ENCODE results near the gene PDZRN3. TPM values are rescaled to one million over a fixed set of nuclear protein-coding genes. Genes with fewer than 3 reads are reported as not detected.

The PDZRN3 gene
- polyA plus RNA-seq, 1 of the 3 experiments (the other 2 are of a cell fraction), result 10.3 TPM

- TF ChIP-seq RFX5 (IDR thresholded peaks at IDR 0.05; ENCODE audit: low read length) (no peak), SIN3A (IDR thresholded peaks at IDR 0.05; ENCODE audit: borderline replicate concordance, low read depth, low read length) (no peak), TEAD4 (IDR thresholded peaks at IDR 0.05; ENCODE audit: borderline replicate concordance, insufficient read depth) (no peak), RXRA (IDR thresholded peaks at IDR 0.05; ENCODE audit: borderline replicate concordance, low read depth) (no peak), EZH2phosphoT487 (IDR thresholded peaks at IDR 0.05; ENCODE audit: borderline replicate concordance, low read depth) (no peak), NFIC (IDR thresholded peaks at IDR 0.05; ENCODE audit: borderline replicate concordance) (no peak), FOXJ3 (CRISPR knock-in tag; IDR thresholded peaks at IDR 0.05) (no peak), NRF1 (IDR thresholded peaks at IDR 0.05; ENCODE audit: low read depth, low read length) (no peak), ZBTB33 (IDR thresholded peaks at IDR 0.05; ENCODE audit: borderline replicate concordance, low read depth) (no peak), POLR2AphosphoS5 (IDR thresholded peaks at IDR 0.05; ENCODE audit: low read depth, low read length) (no peak), RAD21 (IDR thresholded peaks at IDR 0.05; ENCODE audit: low read length) (no peak), GABPA (IDR thresholded peaks at IDR 0.05; ENCODE audit: low read depth) (no peak), FOSL2 (IDR thresholded peaks at IDR 0.05; ENCODE audit: borderline replicate concordance, low read depth) (no peak), USF2 (IDR thresholded peaks at IDR 0.05; ENCODE audit: borderline replicate concordance, low read depth, low read length) (no peak), MXI1 (IDR thresholded peaks at IDR 0.05; ENCODE audit: low read depth, low read length) (no peak), RCOR1 (IDR thresholded peaks at IDR 0.05; ENCODE audit: low read length) (no peak), YY1 (IDR thresholded peaks at IDR 0.05; ENCODE audit: low read depth) (no peak), REST (IDR thresholded peaks at IDR 0.05; ENCODE audit: low read depth, low read length) (no peak), JUND (IDR thresholded peaks at IDR 0.05) (no peak), EP300 (IDR thresholded peaks at IDR 0.05; ENCODE audit: borderline replicate concordance in 1 of 2, low read depth in 1 of 2, low read length in 1 of 2) (no peak)
- ChIA-PET CTCF (interaction anchor here (1.3 to 1.6 kb wide), 2 partner anchors 13 to 91 kb away, joined by 3 to 6 read pairs; no protein-coding TSS in a partner anchor), POLR2A (no interaction called here)
- Histone ChIP-seq H3K9me2 (no peaks in the 10 kb centered on the region), H3F3A (replicated peaks; ENCODE audit: insufficient read depth) (peaks cover 48% of the 10 kb centered on the region), H3K27me3 (ENCODE audit: insufficient read depth) (no peaks in the 10 kb centered on the region), H4K20me1 (ENCODE audit: insufficient read depth) (no peaks in the 10 kb centered on the region), H3K9ac (no peak overlapping the region), H3K79me2 (ENCODE audit: insufficient read depth) (peaks cover 67% of the 10 kb centered on the region), H3K4me2 (0 out of 2 replicates have a peak overlapping the region, but pooled peaks have one; percentile 39), H3K36me3 (replicated peaks in 1 of 2; ENCODE audit: control insufficient read depth in 1 of 2, insufficient read depth in 2 of 2, low read length in 1 of 2) (peaks cover 28 to 42% of the 10 kb centered on the region in 2 experiments), H3K4me1 (ENCODE audit: control insufficient read depth in 1 of 2, insufficient read depth in 2 of 2, low read depth in 1 of 2, low read length in 1 of 2) (peaks cover 40 to 41% of the 10 kb centered on the region in 2 experiments), H3K27ac (ENCODE audit: low read depth in 2 of 2, low read length in 1 of 2) (peak overlapping the region; percentile 60 to 88), H2AFZ (ENCODE audit: low read depth) (no peak overlapping the region), H3K4me3 (ENCODE audit: low read depth in 2 of 2, low read length in 1 of 2) (no peak overlapping the region), H3K9me3 (peaks cover 6% of the 10 kb centered on the region; the same call in 1 of the 2 replicates)
- no peak for DNase-seq
- whole genome bisulfite sequencing (ENCODE audit: low lambda C conversion rate), result 97% methylated on average over 2 of the region's 3 CpGs
These were observed 25.1 kb downstream of the PDZRN3 start for GRCh38 chr3:73599605-73600004.

Measured in SK-N-SH (cell line).